HL-60/S4 treated with retinoic acid at 250 ng/mL for 4 days and 3 days (cell line): ENCODE results near the gene GINS2.

Experiments
- in situ Hi-C: fragments of 300-500 bp; cut with MboI; formaldehyde crosslinking; loops from 2 replicates; pipeline ENCODE4 v1.7.0; 2022; ENCODE audit warnings: low sequenced_read_pairs

The GINS2 gene

GRCh38 chr16:85629326-85629725, 59.4 kb downstream of the GINS2 start:
- in situ Hi-C loops, result no loop called here

DNA sequence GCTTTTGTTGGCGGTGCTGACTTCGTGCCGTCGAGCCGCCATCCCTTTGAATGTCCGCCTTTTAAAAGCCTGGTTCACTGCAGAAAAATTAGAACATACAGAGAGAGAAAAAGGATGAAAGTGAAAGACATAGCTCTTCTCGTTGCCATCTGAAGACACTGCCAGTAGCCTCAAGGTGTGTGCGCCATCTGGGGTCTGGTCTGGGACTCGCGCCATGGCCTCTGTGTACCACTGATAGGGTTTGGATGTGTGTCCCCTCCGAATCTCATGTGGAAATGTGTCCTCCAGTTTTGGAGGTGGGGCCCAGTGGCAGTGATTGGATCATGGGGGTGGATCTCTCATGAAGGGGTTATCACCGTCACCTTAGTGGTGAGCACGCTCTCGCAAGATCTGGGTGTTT, 60.1 kb downstream of the GINS2 start:
- in situ Hi-C loops, result no loop called here

DNA sequence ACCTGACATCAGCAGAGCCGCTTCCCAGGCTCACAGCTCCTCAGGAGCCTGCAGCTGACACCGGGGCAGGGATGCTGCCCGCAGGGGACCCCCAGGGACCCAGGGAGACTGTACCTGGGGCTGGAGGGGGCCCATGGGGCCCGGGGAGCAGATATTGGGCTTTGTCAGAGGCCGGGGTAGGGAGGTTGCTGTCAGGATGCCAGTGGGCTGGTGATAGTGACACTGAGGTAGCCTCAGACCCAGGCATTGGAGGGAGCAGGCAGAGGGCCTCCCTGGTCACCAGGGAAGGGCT, 60.5 kb downstream of the GINS2 start:
- in situ Hi-C loops, result no loop called here

DNA sequence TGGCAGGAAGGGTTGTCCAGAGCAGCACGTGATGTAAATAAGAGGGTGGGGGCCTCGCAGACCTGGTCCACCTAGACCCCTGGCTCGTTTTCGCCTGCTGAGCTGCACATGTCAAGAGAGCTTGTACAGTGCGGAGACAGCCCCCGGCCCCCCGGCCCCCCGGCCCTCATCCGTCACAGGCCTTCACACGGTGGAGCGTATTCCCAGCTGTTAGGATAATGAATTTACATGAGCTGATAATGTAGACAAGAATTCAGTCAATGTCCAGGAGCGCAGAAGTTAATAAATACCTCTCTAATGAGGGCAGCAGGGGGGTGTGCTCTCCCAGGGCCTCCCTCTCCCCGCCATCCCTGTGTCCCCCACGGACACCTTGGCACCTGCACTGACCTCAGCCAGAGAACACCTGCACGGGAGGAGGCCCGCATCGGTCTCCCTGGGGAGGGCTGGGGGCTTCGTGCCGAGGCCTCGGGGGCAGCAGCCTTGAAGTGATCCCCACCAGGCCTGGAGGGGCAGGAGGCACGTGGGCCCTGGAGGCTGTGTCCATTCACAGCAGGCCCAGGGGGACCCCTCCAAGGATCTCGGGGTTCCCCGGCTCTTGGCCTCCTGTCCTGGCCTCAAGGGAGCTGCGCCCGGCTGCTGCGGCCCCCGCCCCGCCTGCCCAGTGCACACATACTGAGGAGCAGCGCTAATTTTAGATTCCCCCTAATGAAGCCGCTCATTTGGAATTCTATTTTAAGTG, 61.1 kb downstream of the GINS2 start:
- in situ Hi-C loops, result no loop called here

DNA sequence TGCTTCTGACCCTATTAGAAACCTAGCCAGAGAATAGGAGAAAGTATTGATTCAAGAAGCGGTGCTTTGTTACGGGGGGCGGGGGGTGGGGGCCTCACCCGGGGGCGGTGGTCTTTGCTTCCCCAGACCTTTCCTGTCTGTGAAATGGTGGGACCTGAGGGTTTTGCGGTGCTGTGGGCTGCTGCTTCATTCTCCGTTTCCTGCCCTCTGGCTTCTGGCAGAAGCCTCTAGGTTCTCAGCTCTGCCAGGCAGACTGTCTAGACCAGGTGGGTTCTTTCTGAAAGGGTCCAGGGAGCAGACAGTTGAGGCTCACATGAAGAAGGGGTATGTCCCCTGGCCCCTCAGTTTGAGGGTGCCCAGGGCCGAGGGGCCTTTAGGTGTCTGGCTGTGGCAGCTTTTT, 61.7 kb downstream of the GINS2 start:
- in situ Hi-C loops, result no loop called here
